GM12874 (cell line): ENCODE results near the gene MAB21L3.

Source experiments
- CTCF ChIP-seq: IDR thresholded peaks from 2 replicates; pipeline ENCODE4 v1.5.1; 2011; ENCODE audit warnings: low read depth, mild to moderate bottlenecking, control low read depth, low read length, moderate library complexity; ENCODE audit not compliant: insufficient read depth

Gene MAB21L3

GRCh38 chr1:116122955-116123757 is 12.0 kb downstream of the MAB21L3 start:
- no peak for TF ChIP-seq CTCF

- TF ChIP-seq CTCF, result no peak
Measured at GRCh38 chr1:116123837-116124533, 12.8 kb downstream of the MAB21L3 start.

- no peak for TF ChIP-seq CTCF
Measured at GRCh38 chr1:116125758-116126157, 14.6 kb downstream of the MAB21L3 start.

GRCh38 chr1:116126281-116126680 is 15.1 kb downstream of the MAB21L3 start:
- no peak for TF ChIP-seq CTCF

- TF ChIP-seq CTCF, result no peak
Measured at GRCh38 chr1:116127123-116127847, 16.1 kb downstream of the MAB21L3 start.

- no peak for TF ChIP-seq CTCF
Measured at GRCh38 chr1:116127848-116128540, 16.8 kb downstream of the MAB21L3 start.

GRCh38 chr1:116128664-116129063 is 17.5 kb downstream of the MAB21L3 start:
- TF ChIP-seq CTCF, result no peak
